SU-DHL-6 (cell line): Measurements from ENCODE around the gene SAP130.

Experiments used
- H2AFZ ChIP-seq: fragments of 200-600 bp; sonication (generic); 2 replicates; pipeline ENCODE4 v1.6.1; 2014; ENCODE audit warnings: low read depth, mild to moderate bottlenecking, moderate library complexity, mixed read lengths, antibody characterized with exemption, low read length; ENCODE audit not compliant: severe bottlenecking
- H3F3A ChIP-seq: fragments of 200-600 bp; shearing (Covaris generic); 2 replicates; pipeline ENCODE4 v1.6.0; 2016; ENCODE audit warnings: antibody characterized with exemption, mild to moderate bottlenecking; ENCODE audit not compliant: insufficient read depth
- H3K27ac ChIP-seq: fragments of 200-600 bp; sonication (generic); 2 replicates; pipeline ENCODE4 v1.5.1; 2016; ENCODE audit warnings: low read depth, mild to moderate bottlenecking, low read length, moderate library complexity, mixed read lengths
- H3K27me3 ChIP-seq: fragments of 200-600 bp; sonication (generic), shearing (Covaris generic); 2 replicates; pipeline ENCODE4 v1.6.0; 2014; ENCODE audit warnings: mild to moderate bottlenecking, low read length
- H3K36me3 ChIP-seq: fragments of 200-600 bp; sonication (generic); 2 replicates; pipeline ENCODE4 v1.6.1; 2014; ENCODE audit warnings: mild to moderate bottlenecking, low read length, mixed read lengths
- H3K4me2 ChIP-seq: fragments of 300-600, 200-600 bp; shearing (Covaris generic), sonication (generic); 2 replicates; pipeline ENCODE4 v1.6.0; 2014; ENCODE audit warnings: low read length, low read depth, mild to moderate bottlenecking; ENCODE audit not compliant: poor library complexity, severe bottlenecking
- H3K4me3 ChIP-seq: fragments of 200-600 bp; sonication (generic); 2 replicates; pipeline ENCODE4 v1.5.1; 2014; ENCODE audit warnings: antibody characterized with exemption, low read length, mild to moderate bottlenecking, mixed read lengths; ENCODE audit not compliant: insufficient read depth, poor library complexity, severe bottlenecking
- H3K79me2 ChIP-seq: fragments of 200-600 bp; sonication (generic); 2 replicates; pipeline ENCODE4 v1.6.1; 2014; ENCODE audit warnings: mild to moderate bottlenecking, low read length, moderate library complexity; ENCODE audit not compliant: insufficient read depth
- H3K9ac ChIP-seq: fragments of 200-600 bp; sonication (generic); 2 replicates; pipeline ENCODE4 v1.7.0; 2014; ENCODE audit warnings: mild to moderate bottlenecking, low read length
- H3K9me2 ChIP-seq: fragments of 200-600 bp; sonication (generic); replicated peaks from 2 replicates; pipeline ENCODE4 v1.6.1; 2014; ENCODE audit warnings: low read length; ENCODE audit not compliant: insufficient read depth
- H3K9me3 ChIP-seq: fragments of 200-600 bp; sonication (generic); 2 replicates; pipeline ENCODE4 v1.6.1; 2014; ENCODE audit warnings: low read length, mixed read lengths; ENCODE audit not compliant: insufficient read depth
- H4K20me1 ChIP-seq: fragments of 200-600 bp; sonication (generic); 2 replicates; pipeline ENCODE4 v1.6.1; 2014; ENCODE audit warnings: low read depth, mild to moderate bottlenecking, antibody characterized with exemption, low read length, moderate library complexity, mixed read lengths
- CTCF ChIP-seq: fragments of 200-600 bp; sonication (generic); IDR thresholded peaks from one replicate; pipeline ENCODE4 v1.5.1; 2017; ENCODE audit warnings: antibody characterized with exemption, mild to moderate bottlenecking, low read length, moderate library complexity; ENCODE audit not compliant: insufficient read depth, poor library complexity, severe bottlenecking
- EZH2phosphoT487 ChIP-seq: fragments of 200-600 bp; sonication (generic), shearing (Covaris generic); conservative IDR thresholded peaks from 2 replicates; pipeline ENCODE4 v1.6.1; 2018; ENCODE audit warnings: mild to moderate bottlenecking, antibody characterized with exemption, low read length, moderate library complexity, mixed read lengths

The SAP130 gene

DNA sequence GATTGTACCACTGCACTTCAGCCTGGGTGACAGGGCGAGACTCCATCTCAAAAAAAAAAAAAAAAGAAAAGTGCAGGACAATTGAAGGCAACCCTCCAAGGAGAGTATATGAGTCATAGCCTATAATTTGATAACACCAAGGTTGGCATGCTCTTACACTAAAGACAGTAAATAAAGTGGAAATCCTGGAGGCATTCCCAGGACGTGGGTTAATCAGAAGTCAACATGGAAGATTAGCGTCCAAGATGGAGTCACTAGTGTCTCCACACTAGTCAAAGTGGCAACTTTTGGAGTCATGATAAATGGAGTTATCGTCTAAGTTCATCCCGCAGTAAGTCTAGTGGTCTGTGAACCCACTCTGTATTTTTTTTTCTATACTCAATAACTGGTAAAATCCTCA, 41.9 kb upstream of the SAP130 start:
- no peaks in the 10 kb centered on the region for H4K20me1 ChIP-seq
- H3K9me3 ChIP-seq: no peaks in the 10 kb centered on the region
- no peak overlapping the region for H3K4me3 ChIP-seq

GRCh38 chr2:128064353-128064752, 36.5 kb upstream of the SAP130 start:
- Histone ChIP-seq H3K9me3 (no peaks in the 10 kb centered on the region), H3K27me3 (no peaks in the 10 kb centered on the region), H3F3A (no peaks in the 10 kb centered on the region), H3K9me2 (no peaks in the 10 kb centered on the region), H4K20me1 (no peaks in the 10 kb centered on the region), H3K27ac (no peak overlapping the region), H3K4me3 (no peak overlapping the region), H3K36me3 (no peaks in the 10 kb centered on the region), H3K9ac (no peak overlapping the region), H3K4me2 (no peak overlapping the region), H2AFZ (no peak overlapping the region), H3K79me2 (no peaks in the 10 kb centered on the region)
- TF ChIP-seq CTCF: no peak
- TF ChIP-seq EZH2phosphoT487: no peak

More for the DNA sequence above, 41.9 kb upstream of the SAP130 start:
- H3K4me2 ChIP-seq: no peak overlapping the region
- H3K27ac ChIP-seq: no peak overlapping the region
- TF ChIP-seq CTCF (no peak), EZH2phosphoT487 (no peak)
- no peaks in the 10 kb centered on the region for H3K36me3 ChIP-seq
- H3K9ac ChIP-seq: no peak overlapping the region
- H3K9me2 ChIP-seq: no peaks in the 10 kb centered on the region
- H3K79me2 ChIP-seq: no peaks in the 10 kb centered on the region
- H3F3A ChIP-seq: no peaks in the 10 kb centered on the region
- H3K27me3 ChIP-seq: no peaks in the 10 kb centered on the region
- no peak overlapping the region for H2AFZ ChIP-seq

- Histone ChIP-seq H4K20me1 (no peaks in the 10 kb centered on the region), H3K27ac (no peak overlapping the region)
These were observed 34.7 kb upstream of the SAP130 start for GRCh38 chr2:128062571-128062970.

More at GRCh38 chr2:128062571-128062970, 34.7 kb upstream of the SAP130 start:
- no peak overlapping the region for H3K9ac ChIP-seq
- H3K9me2 ChIP-seq: no peaks in the 10 kb centered on the region
- H3K4me2 ChIP-seq: no peak overlapping the region
- no peak overlapping the region for H2AFZ ChIP-seq
- no peaks in the 10 kb centered on the region for H3K36me3 ChIP-seq
- H3F3A ChIP-seq: no peaks in the 10 kb centered on the region
- no peak for TF ChIP-seq EZH2phosphoT487
- no peak for TF ChIP-seq CTCF
- no peaks in the 10 kb centered on the region for H3K9me3 ChIP-seq
- H3K79me2 ChIP-seq: no peaks in the 10 kb centered on the region
- no peak overlapping the region for H3K4me3 ChIP-seq
- H3K27me3 ChIP-seq: no peaks in the 10 kb centered on the region
